HUES64 (cell line): ENCODE measurements around the gene LIPT1. TPM values are rescaled to one million over a fixed set of nuclear protein-coding genes. Genes with fewer than 3 reads are reported as not detected.
A peak's percentile ranks its signal among the peaks of the same experiment; 100 is the strongest.
"Not testable (repeated sequence)": the region's sequence is repeated elsewhere in the genome, so short reads cannot be mapped to it uniquely, and the experiment has no call there.

Experiments used
- H3K27ac ChIP-seq: 2 replicates; pipeline ENCODE4 v1.7.0; 2013; ENCODE audit warnings: low read depth, low read length, inconsistent platforms
- H3K27me3 ChIP-seq: 2 replicates; pipeline ENCODE4 v1.6.1; 2013; ENCODE audit warnings: mild to moderate bottlenecking, low read length; ENCODE audit not compliant: insufficient read depth
- H3K36me3 ChIP-seq: 2 replicates; pipeline ENCODE4 v1.6.1; 2013; ENCODE audit warnings: mild to moderate bottlenecking, low read length; ENCODE audit not compliant: insufficient read depth
- H3K4me1 ChIP-seq: 2 replicates; pipeline ENCODE4 v1.6.1; 2013; ENCODE audit warnings: mild to moderate bottlenecking, low read length, moderate library complexity; ENCODE audit not compliant: insufficient read depth
- H3K4me3 ChIP-seq: 2 replicates; pipeline ENCODE4 v1.5.1; 2013; ENCODE audit warnings: mild to moderate bottlenecking, low read length, moderate library complexity
- H3K9ac ChIP-seq: 2 replicates; pipeline ENCODE4 v1.6.1; 2013; ENCODE audit warnings: mild to moderate bottlenecking, low read depth, low read length
- H3K9me3 ChIP-seq: 2 replicates; pipeline ENCODE4 v1.6.1; 2013; ENCODE audit warnings: low read depth, low read length; ENCODE audit not compliant: insufficient read depth
- WGBS: fragments of 150-250, 120-280 bp; methylation state at CpG from one replicate; pipeline ENCODE4 v1.1.7; 2013; ENCODE audit warnings: missing lambda C conversion rate; 5-methylcytosine and 5-hydroxymethylcytosine counted together
- polyA plus RNA-seq, 2 experiments: library from polyadenylated mRNA; stranded (reverse); fragments of 50-300 nt; gene quantifications; one replicate each; pipeline ENCODE4 v1.2.3, GENCODE V29; 2013

Gene LIPT1
- polyA plus RNA-seq (2013, experiment 1 of 2) = 10.3 TPM
- polyA plus RNA-seq (2013, experiment 2 of 2) = 9.4 TPM

GRCh38 chr2:99154643-99155536 lies at the start of gene LIPT1, which contains the start of gene TSGA10:
Gene LIPT1, plus strand, starts transcription at chr2:99154967. Its CDS starts 6,991 bp downstream, at chr2:99161958.
Gene TSGA10, minus strand, starts transcription at chr2:99154942. Its CDS starts 45,503 bp downstream, at chr2:99109439.
- Histone ChIP-seq H3K27ac (peak within 1 kb of the TSS; percentile 79), H3K9ac (peak within 1 kb of the TSS; percentile 86), H3K36me3 (peaks cover 21% of the 10 kb centered on the region), H3K4me1 (peaks cover 6% of the 10 kb centered on the region; the same call in 1 of the 2 replicates), H3K27me3 (no peaks in the 10 kb centered on the region), H3K4me3 (peak within 1 kb of the TSS; percentile 79), H3K9me3 (no peaks in the 10 kb centered on the region)
- under 1% methylated on average over 70 of the region's 70 CpGs for WGBS

- Histone ChIP-seq H3K9me3 (no peaks in the 10 kb centered on the region), H3K27me3 (no peaks in the 10 kb centered on the region), H3K9ac (no peak overlapping the region), H3K4me1 (no peaks in the 10 kb centered on the region), H3K36me3 (no peaks in the 10 kb centered on the region), H3K27ac (no peak overlapping the region), H3K4me3 (no peak overlapping the region)
- 86% methylated on average over 2 of the region's 2 CpGs for WGBS
These were observed 47.9 kb upstream of the LIPT1 start for GRCh38 chr2:99106913-99107312.

GRCh38 chr2:99111236-99111635 lies 43.5 kb upstream of the LIPT1 start:
- no peak overlapping the region for H3K9ac ChIP-seq
- no peak overlapping the region for H3K4me3 ChIP-seq
- no peak overlapping the region for H3K27ac ChIP-seq
- no CpG with 5 or more reads among the region's 2 CpGs for WGBS
- no peaks in the 10 kb centered on the region for H3K9me3 ChIP-seq
- H3K27me3 ChIP-seq = no peaks in the 10 kb centered on the region
- no peaks in the 10 kb centered on the region for H3K4me1 ChIP-seq
- no peaks in the 10 kb centered on the region for H3K36me3 ChIP-seq

- WGBS = no CpG with 5 or more reads among the region's 1 CpG
- Histone ChIP-seq H3K27ac (no peak overlapping the region), H3K36me3 (no peaks in the 10 kb centered on the region), H3K9me3 (no peaks in the 10 kb centered on the region), H3K4me1 (no peaks in the 10 kb centered on the region), H3K9ac (no peak overlapping the region), H3K27me3 (no peaks in the 10 kb centered on the region), H3K4me3 (no peak overlapping the region)
These were observed 42.8 kb upstream of the LIPT1 start for GRCh38 chr2:99111945-99112344.

GRCh38 chr2:99112617-99113016 lies 42.1 kb upstream of the LIPT1 start:
- 84% methylated on average over 4 of the region's 4 CpGs for WGBS
- H3K4me3 ChIP-seq = no peak overlapping the region
- H3K27me3 ChIP-seq = no peaks in the 10 kb centered on the region
- H3K4me1 ChIP-seq = no peaks in the 10 kb centered on the region
- H3K27ac ChIP-seq = no peak overlapping the region
- H3K9ac ChIP-seq = no peak overlapping the region
- H3K36me3 ChIP-seq = no peaks in the 10 kb centered on the region
- no peaks in the 10 kb centered on the region for H3K9me3 ChIP-seq

GRCh38 chr2:99127981-99128380 lies 26.8 kb upstream of the LIPT1 start:
- Histone ChIP-seq H3K9me3 (peaks cover 11% of the 10 kb centered on the region), H3K9ac (no peak overlapping the region), H3K27me3 (no peaks in the 10 kb centered on the region), H3K27ac (no peak overlapping the region), H3K4me1 (no peaks in the 10 kb centered on the region), H3K36me3 (peaks cover 13% of the 10 kb centered on the region), H3K4me3 (no peak overlapping the region)
- WGBS = 96% methylated on average over 2 of the region's 2 CpGs

- not testable (repeated sequence) for H3K36me3 ChIP-seq, H3K4me1 ChIP-seq, H3K27me3 ChIP-seq, H3K9ac ChIP-seq, H3K9me3 ChIP-seq, H3K4me3 ChIP-seq, H3K27ac ChIP-seq
- WGBS = 93% methylated on average over 2 of the region's 2 CpGs
These were observed 19.7 kb upstream of the LIPT1 start for GRCh38 chr2:99135044-99135556.

GRCh38 chr2:99139003-99139402 lies 15.8 kb upstream of the LIPT1 start:
- Histone ChIP-seq H3K9me3 (no peaks in the 10 kb centered on the region), H3K9ac (no peak overlapping the region), H3K36me3 (no peaks in the 10 kb centered on the region), H3K4me3 (no peak overlapping the region), H3K4me1 (peaks cover 11% of the 10 kb centered on the region), H3K27me3 (peaks cover 11% of the 10 kb centered on the region; the same call in 1 of the 2 replicates), H3K27ac (no peak overlapping the region)
- 94% methylated on average over 4 of the region's 4 CpGs for WGBS

- WGBS = 30% methylated on average over 17 of the region's 17 CpGs
- Histone ChIP-seq H3K36me3 (no peaks in the 10 kb centered on the region), H3K4me3 (peak overlapping the region; percentile 88), H3K9me3 (no peaks in the 10 kb centered on the region), H3K27me3 (peaks cover 11% of the 10 kb centered on the region; the same call in 1 of the 2 replicates), H3K27ac (peak overlapping the region; percentile 96; the same call in 1 of the 2 replicates), H3K4me1 (peaks cover 11% of the 10 kb centered on the region), H3K9ac (peak overlapping the region; percentile 66)
These were observed 14.5 kb upstream of the LIPT1 start for GRCh38 chr2:99140056-99140859.

- peak overlapping the region; percentile 66 for H3K9ac ChIP-seq
- peak overlapping the region; percentile 88 for H3K4me3 ChIP-seq
- H3K9me3 ChIP-seq = no peaks in the 10 kb centered on the region
- H3K36me3 ChIP-seq = no peaks in the 10 kb centered on the region
- WGBS = under 1% methylated on average over 21 of the region's 21 CpGs
- H3K27ac ChIP-seq = peak overlapping the region; percentile 96; the same call in 1 of the 2 replicates
- H3K27me3 ChIP-seq = peaks cover 11% of the 10 kb centered on the region; the same call in 1 of the 2 replicates
- peaks cover 11% of the 10 kb centered on the region for H3K4me1 ChIP-seq
These were observed 14.0 kb upstream of the LIPT1 start for GRCh38 chr2:99140860-99141109.
